Endodermal cell (in vitro differentiated cells): ENCODE results near the gene PPP1R37. TPM values are rescaled to one million over a fixed set of nuclear protein-coding genes. Genes with fewer than 3 reads are reported as not detected.

Experiments
- DNase-seq: peaks from one replicate; pipeline ENCODE4 v3.0.0-alpha.2; 2017
- H3K27ac ChIP-seq: 2 replicates; pipeline ENCODE4 v1.5.1; 2013; ENCODE audit warnings: mild to moderate bottlenecking, low read depth, low read length, moderate library complexity
- H3K27me3 ChIP-seq: 2 replicates; pipeline ENCODE4 v1.6.1; 2013; ENCODE audit warnings: mild to moderate bottlenecking, low read length, moderate library complexity; ENCODE audit not compliant: insufficient read depth, control insufficient read depth, poor library complexity, severe bottlenecking
- H3K36me3 ChIP-seq: 2 replicates; pipeline ENCODE4 v1.7.0; 2013; ENCODE audit warnings: mild to moderate bottlenecking, low read length, moderate library complexity; ENCODE audit not compliant: control insufficient read depth, insufficient read depth
- H3K4me1 ChIP-seq: one replicate; pipeline ENCODE4 v1.7.0; 2013; ENCODE audit warnings: low read length; ENCODE audit not compliant: control insufficient read depth, insufficient read depth
- H3K4me3 ChIP-seq: 2 replicates; pipeline ENCODE4 v1.5.1; 2013; ENCODE audit warnings: mild to moderate bottlenecking, low read length, moderate library complexity
- H3K9ac ChIP-seq: 2 replicates; pipeline ENCODE4 v1.6.1; 2013; ENCODE audit warnings: mild to moderate bottlenecking, low read length, moderate library complexity; ENCODE audit not compliant: poor library complexity, severe bottlenecking; ENCODE audit errors: extremely low read depth
- H3K9me3 ChIP-seq: 2 replicates; pipeline ENCODE4 v1.6.1; 2013; ENCODE audit warnings: mild to moderate bottlenecking, low read length, moderate library complexity; ENCODE audit not compliant: control insufficient read depth
- H3K27ac Mint-ChIP-seq: 2 replicates; pipeline ENCODE4 v1.8.0; 2020; ENCODE audit warnings: mixed read lengths
- H3K27me3 Mint-ChIP-seq: 2 replicates; pipeline ENCODE4 v1.8.0; 2021; ENCODE audit warnings: mild to moderate bottlenecking, mixed read lengths; ENCODE audit not compliant: insufficient read depth
- H3K36me3 Mint-ChIP-seq: 2 replicates; pipeline ENCODE4 v1.8.0; 2020; ENCODE audit warnings: low read depth, mixed read lengths
- H3K4me1 Mint-ChIP-seq: 2 replicates; pipeline ENCODE4 v1.8.0; 2020; ENCODE audit warnings: mixed read lengths
- H3K4me3 Mint-ChIP-seq: 2 replicates; pipeline ENCODE4 v1.8.0; 2020; ENCODE audit warnings: mild to moderate bottlenecking, moderate library complexity, mixed read lengths
- H3K9me3 Mint-ChIP-seq: 2 replicates; pipeline ENCODE4 v1.8.0; 2020; ENCODE audit warnings: mild to moderate bottlenecking, mixed read lengths
- WGBS, 2 experiments: methylation state at CpG; one replicate each; pipeline versions ENCODE4 v1.1.5 to v1.1.7; 2013; ENCODE audit warnings: missing lambda C conversion rate in 2 of 2, mixed read lengths in 1 of 2; ENCODE audit not compliant: insufficient coverage in 1 of 2, insufficient read length in 1 of 2; 5-methylcytosine and 5-hydroxymethylcytosine counted together
- total RNA-seq, 2 donors: library from RNA; stranded (reverse); fragmentation: NEBNext Ultra II Directional in 1 of 2; extraction: Animal tissue kit (Norgen Biotek cat#: 25700) in 1 of 2; gene quantifications; 2 replicates in 1 of 2; 3 replicates in 1 of 2; pipeline ENCODE4 v1.2.1, GENCODE V29; 2021
- TF ChIP-seq, protein P1 (sequence below): fragments of 200-600 bp; sonication (generic); conservative IDR thresholded peaks from 2 replicates; pipeline ENCODE4 v1.5.0; 2021; ENCODE audit warnings: antibody characterized with exemption, mild to moderate bottlenecking

The PPP1R37 gene
- total RNA-seq, 2 donors from 2014 or later = 23.6 to 32.5 TPM

DNA sequence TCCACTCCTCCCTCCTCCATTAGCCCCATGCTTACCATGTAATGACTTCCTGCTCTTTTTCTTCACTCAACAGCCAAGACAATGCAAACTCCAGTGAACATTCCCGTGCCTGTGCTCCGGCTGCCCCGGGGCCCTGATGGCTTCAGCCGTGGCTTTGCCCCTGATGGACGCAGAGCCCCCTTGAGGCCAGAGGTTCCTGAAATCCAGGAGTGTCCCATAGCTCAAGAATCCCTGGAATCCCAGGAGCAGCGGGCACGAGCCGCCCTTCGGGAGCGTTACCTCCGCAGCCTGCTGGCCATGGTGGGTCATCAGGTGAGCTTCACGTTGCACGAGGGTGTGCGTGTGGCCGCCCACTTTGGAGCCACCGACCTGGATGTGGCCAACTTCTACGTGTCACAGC lies 2.9 kb upstream of the PPP1R37 start:
- peaks cover 54% of the 10 kb centered on the region for H3K36me3 Mint-ChIP-seq
- peaks cover 35% of the 10 kb centered on the region for H3K4me1 Mint-ChIP-seq
- H3K9me3 ChIP-seq = no peaks in the 10 kb centered on the region
- H3K4me3 Mint-ChIP-seq = no peak overlapping the region
- no peak overlapping the region for H3K27ac ChIP-seq
- H3K27ac Mint-ChIP-seq = peak overlapping the region; percentile 96
- H3K36me3 ChIP-seq = peaks cover 54% of the 10 kb centered on the region
- H3K27me3 Mint-ChIP-seq = no peaks in the 10 kb centered on the region
- no peaks in the 10 kb centered on the region for H3K4me1 ChIP-seq
- H3K27me3 ChIP-seq = no peaks in the 10 kb centered on the region
- H3K4me3 ChIP-seq = no peak overlapping the region
- TF ChIP-seq, protein P1, sequence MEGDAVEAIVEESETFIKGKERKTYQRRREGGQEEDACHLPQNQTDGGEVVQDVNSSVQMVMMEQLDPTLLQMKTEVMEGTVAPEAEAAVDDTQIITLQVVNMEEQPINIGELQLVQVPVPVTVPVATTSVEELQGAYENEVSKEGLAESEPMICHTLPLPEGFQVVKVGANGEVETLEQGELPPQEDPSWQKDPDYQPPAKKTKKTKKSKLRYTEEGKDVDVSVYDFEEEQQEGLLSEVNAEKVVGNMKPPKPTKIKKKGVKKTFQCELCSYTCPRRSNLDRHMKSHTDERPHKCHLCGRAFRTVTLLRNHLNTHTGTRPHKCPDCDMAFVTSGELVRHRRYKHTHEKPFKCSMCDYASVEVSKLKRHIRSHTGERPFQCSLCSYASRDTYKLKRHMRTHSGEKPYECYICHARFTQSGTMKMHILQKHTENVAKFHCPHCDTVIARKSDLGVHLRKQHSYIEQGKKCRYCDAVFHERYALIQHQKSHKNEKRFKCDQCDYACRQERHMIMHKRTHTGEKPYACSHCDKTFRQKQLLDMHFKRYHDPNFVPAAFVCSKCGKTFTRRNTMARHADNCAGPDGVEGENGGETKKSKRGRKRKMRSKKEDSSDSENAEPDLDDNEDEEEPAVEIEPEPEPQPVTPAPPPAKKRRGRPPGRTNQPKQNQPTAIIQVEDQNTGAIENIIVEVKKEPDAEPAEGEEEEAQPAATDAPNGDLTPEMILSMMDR = peak; percentile 66
- DNase-seq = peak; percentile 87
- no peak overlapping the region for H3K9ac ChIP-seq
- H3K9me3 Mint-ChIP-seq = no peaks in the 10 kb centered on the region
- WGBS, 2 experiments = 97% methylated on average over 13 to 17 of the region's 17 CpGs

DNA sequence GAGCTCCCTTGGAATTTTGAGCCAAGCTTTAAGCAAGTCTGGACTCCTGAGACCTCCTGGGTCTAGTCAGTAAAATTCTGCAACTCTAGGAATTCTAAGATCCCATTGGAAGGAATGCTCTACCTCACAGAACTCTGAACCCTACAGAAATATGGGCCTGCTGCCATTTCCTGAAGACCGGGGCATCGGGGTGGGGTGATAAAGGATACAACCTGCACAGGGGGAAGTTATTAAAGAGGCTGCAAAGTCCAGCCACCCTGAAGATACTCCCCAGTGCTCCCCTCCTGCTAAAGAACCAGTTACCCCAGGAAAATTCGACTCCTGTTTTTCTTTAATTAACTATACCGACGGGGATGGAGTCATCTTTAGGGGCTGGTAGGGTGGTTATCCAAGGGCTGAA lies 2.4 kb upstream of the PPP1R37 start:
- Mint-ChIP-seq H3K36me3 (peaks cover 49% of the 10 kb centered on the region), H3K27me3 (no peaks in the 10 kb centered on the region), H3K27ac (peak overlapping the region; percentile 96), H3K4me1 (peaks cover 35% of the 10 kb centered on the region), H3K4me3 (peak overlapping the region; percentile 81), H3K9me3 (no peaks in the 10 kb centered on the region)
- no peaks in the 10 kb centered on the region for H3K9me3 ChIP-seq
- no peak overlapping the region for H3K9ac ChIP-seq
- no peak overlapping the region for H3K27ac ChIP-seq
- H3K36me3 ChIP-seq = peaks cover 54% of the 10 kb centered on the region
- WGBS, 2 experiments = 95% methylated on average over 5 of the region's 5 CpGs; no CpG with 5 or more reads in 1 of the 2 experiments
- no peaks in the 10 kb centered on the region for H3K27me3 ChIP-seq
- TF ChIP-seq, protein P1 = no peak
- H3K4me3 ChIP-seq = no peak overlapping the region
- no peaks in the 10 kb centered on the region for H3K4me1 ChIP-seq
- DNase-seq = no peak

DNA sequence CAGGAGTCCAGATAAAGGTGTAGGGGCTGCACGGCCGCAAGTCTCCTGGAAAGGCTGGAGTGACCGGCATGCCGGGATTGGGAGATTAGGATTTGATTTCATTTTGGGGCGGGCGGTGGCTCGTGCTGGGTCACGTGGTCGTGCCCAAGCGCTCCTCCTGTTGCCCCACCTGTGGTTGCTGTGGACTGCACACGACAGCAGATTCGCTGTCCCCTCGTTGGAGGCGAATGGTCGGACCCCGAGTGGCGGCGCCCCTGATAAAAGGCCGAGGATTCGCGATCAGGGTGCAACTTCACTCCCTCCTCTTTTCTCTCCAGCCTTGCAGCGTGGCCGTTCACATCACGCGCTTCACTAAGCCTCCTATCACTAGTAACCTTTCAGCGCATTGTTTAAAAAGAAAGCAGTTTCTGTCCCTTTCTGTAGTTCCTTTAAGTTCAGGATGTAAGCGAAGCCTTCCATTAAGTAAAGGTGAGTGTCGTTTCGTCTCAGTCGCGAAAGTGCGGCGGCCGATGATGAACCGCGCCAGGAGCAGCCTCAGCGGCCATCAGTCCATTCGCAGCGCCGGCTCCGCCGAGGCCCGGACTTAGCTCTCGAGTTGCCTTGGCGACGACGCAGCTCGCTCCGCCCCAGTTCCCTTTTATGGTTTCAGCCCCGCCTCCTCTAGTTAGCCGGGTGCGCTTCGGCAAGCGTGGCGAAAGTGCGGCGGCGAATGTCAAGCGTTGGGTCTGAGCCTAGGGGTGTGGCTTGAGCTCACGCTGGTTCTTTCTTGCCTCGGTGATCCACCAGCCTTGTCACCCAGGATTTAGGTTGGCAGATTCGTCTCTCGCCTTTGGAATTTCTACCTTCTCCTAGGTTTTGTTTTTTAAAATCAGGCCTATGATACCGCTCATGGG lies 1.7 kb upstream of the PPP1R37 start:
- Mint-ChIP-seq H3K4me1 (peaks cover 39% of the 10 kb centered on the region), H3K27ac (peak overlapping the region; percentile 100), H3K9me3 (no peaks in the 10 kb centered on the region), H3K36me3 (peaks cover 49% of the 10 kb centered on the region), H3K27me3 (no peaks in the 10 kb centered on the region), H3K4me3 (peak overlapping the region; percentile 81)
- H3K27ac ChIP-seq = peak overlapping the region; percentile 81
- no peaks in the 10 kb centered on the region for H3K4me1 ChIP-seq
- no peaks in the 10 kb centered on the region for H3K27me3 ChIP-seq
- DNase-seq = peak; percentile 100
- H3K4me3 ChIP-seq = peak overlapping the region; percentile 97
- no peaks in the 10 kb centered on the region for H3K9me3 ChIP-seq
- 40 to 49% methylated on average over 60 to 64 of the region's 64 CpGs for WGBS, 2 experiments
- TF ChIP-seq, protein P1 = no peak
- peaks cover 58% of the 10 kb centered on the region for H3K36me3 ChIP-seq
- H3K9ac ChIP-seq = peak overlapping the region; percentile 33
